Lung (tissue), 12 donors: ENCODE results near the gene FLNB. TPM values are rescaled to one million over a fixed set of nuclear protein-coding genes. Genes with fewer than 3 reads are reported as not detected.

Source experiments
- ATAC-seq: fragments of 200-7000 bp; cut with Tn5 transposase; one replicate; pipeline ENCODE4 v1.9.1; 2020; ENCODE audit warnings: moderate number of reproducible peaks; ENCODE audit not compliant: insufficient read depth, low FRiP score
- DNase-seq, 3 donors: peaks; one replicate each; pipeline ENCODE4 v3.0.0-alpha.2; 2013 to 2017
- H3K27ac ChIP-seq, 2 donors: one replicate each; pipeline ENCODE4 v1.5.1; 2013; ENCODE audit warnings: mild to moderate bottlenecking in 2 of 2, moderate library complexity in 2 of 2, control low read depth in 1 of 2, inconsistent platforms in 1 of 2, low read depth in 1 of 2, low read length in 1 of 2
- H3K27me3 ChIP-seq, 3 donors: one replicate each; pipeline ENCODE4 v1.5.1; 2013; ENCODE audit warnings: low read length in 2 of 3; ENCODE audit not compliant: control insufficient read depth in 3 of 3, insufficient read depth in 3 of 3
- H3K36me3 ChIP-seq, 4 donors: one replicate each; pipeline ENCODE4 v1.5.1; 2013; ENCODE audit warnings: low read length in 4 of 4, mild to moderate bottlenecking in 1 of 4, moderate library complexity in 1 of 4; ENCODE audit not compliant: control insufficient read depth in 4 of 4, insufficient read depth in 4 of 4
- H3K4me1 ChIP-seq, 5 donors: one replicate each; pipeline ENCODE4 v1.5.1; 2013; ENCODE audit warnings: low read length in 5 of 5, mild to moderate bottlenecking in 2 of 5, moderate library complexity in 1 of 5; ENCODE audit not compliant: control insufficient read depth in 5 of 5, insufficient read depth in 5 of 5
- H3K4me3 ChIP-seq: one replicate; pipeline ENCODE4 v1.5.1; 2013; ENCODE audit warnings: mild to moderate bottlenecking, control low read depth, moderate library complexity
- H3K9ac ChIP-seq, 2 donors: one replicate each; pipeline ENCODE4 v1.5.1; 2013; ENCODE audit warnings: low read length in 2 of 2, control low read depth in 1 of 2; ENCODE audit not compliant: insufficient read depth in 1 of 2
- H3K9me3 ChIP-seq, 4 donors: one replicate each; pipeline ENCODE4 v1.5.1; 2013; ENCODE audit warnings: low read length in 3 of 4, mild to moderate bottlenecking in 1 of 4, moderate library complexity in 1 of 4; ENCODE audit not compliant: control insufficient read depth in 4 of 4, insufficient read depth in 3 of 4
- WGBS, 2 donors: extraction: QIAGEN DNeasy Blood & Tissue Kit; methylation state at CpG; one replicate each; pipeline ENCODE4 v1.1.7; 2013; 5-methylcytosine and 5-hydroxymethylcytosine counted together
- polyA plus RNA-seq, 2 donors: library from polyadenylated mRNA; stranded (reverse); fragments of 200-250 nt; gene quantifications; one replicate each; pipeline ENCODE4 v1.2.1, GENCODE V29; 2013
- total RNA-seq, 2 donors: library from RNA; depleted of rRNA in 1 of 2; stranded (reverse); fragments of >200 nt in 1 of 2; gene quantifications; one replicate each; pipeline ENCODE4 v1.2.1, GENCODE V29; 2014 to 2021
- TF ChIP-seq, protein P1 (sequence below): IDR thresholded peaks from 2 replicates; pipeline ENCODE4 v1.5.1; 2012; ENCODE audit warnings: mild to moderate bottlenecking; ENCODE audit errors: control extremely low read depth, extremely low read depth
- donor health status: control.
- donor health status: control.
- donor health status: Bipolar disorder and iron deficiency.
- donor health status: healthy.
- donor health status: DM: yes; HTN: yes; CAD: no.

FLNB gene
- total and polyA plus RNA-seq, 4 donors: 32.4 to 122 (median 93.7) TPM

DNA sequence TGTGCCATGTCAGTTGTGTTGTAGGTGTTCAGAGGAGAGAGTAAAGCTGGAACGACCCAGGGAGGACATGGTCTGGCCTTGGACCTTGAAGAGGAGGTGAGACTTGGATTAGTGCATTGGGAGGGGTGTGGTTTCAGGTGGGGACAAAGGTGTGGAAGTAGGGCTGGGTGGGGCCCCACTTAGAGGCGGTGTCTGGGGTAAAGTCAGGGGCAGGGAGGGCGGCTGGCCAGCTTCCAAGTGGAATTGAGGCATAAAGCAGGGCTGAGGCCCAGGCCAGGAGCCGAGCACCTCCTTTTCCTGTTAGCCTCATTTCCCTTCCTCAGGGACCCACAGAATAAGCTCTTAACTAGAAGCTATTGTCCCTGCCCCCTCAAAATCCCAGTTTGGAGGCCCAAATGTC, 36.2 kb upstream of the FLNB start:
- no peaks in the 10 kb centered on the region for H3K36me3 ChIP-seq
- DNase-seq (no peak), ATAC-seq (no peak)
- H3K9ac ChIP-seq: no peak overlapping the region
- 50 to 57% methylated on average over 4 of the region's 4 CpGs for WGBS, 2 donors
- H3K27me3 ChIP-seq: no peaks in the 10 kb centered on the region
- peak overlapping the region in 1 of 2 donors; percentile 37 for H3K27ac ChIP-seq
- H3K4me1 ChIP-seq: peaks cover 0 to 3% (median 0%) of the 10 kb centered on the region in 5 donors
- H3K9me3 ChIP-seq: no peaks in the 10 kb centered on the region
- TF ChIP-seq, protein P1, sequence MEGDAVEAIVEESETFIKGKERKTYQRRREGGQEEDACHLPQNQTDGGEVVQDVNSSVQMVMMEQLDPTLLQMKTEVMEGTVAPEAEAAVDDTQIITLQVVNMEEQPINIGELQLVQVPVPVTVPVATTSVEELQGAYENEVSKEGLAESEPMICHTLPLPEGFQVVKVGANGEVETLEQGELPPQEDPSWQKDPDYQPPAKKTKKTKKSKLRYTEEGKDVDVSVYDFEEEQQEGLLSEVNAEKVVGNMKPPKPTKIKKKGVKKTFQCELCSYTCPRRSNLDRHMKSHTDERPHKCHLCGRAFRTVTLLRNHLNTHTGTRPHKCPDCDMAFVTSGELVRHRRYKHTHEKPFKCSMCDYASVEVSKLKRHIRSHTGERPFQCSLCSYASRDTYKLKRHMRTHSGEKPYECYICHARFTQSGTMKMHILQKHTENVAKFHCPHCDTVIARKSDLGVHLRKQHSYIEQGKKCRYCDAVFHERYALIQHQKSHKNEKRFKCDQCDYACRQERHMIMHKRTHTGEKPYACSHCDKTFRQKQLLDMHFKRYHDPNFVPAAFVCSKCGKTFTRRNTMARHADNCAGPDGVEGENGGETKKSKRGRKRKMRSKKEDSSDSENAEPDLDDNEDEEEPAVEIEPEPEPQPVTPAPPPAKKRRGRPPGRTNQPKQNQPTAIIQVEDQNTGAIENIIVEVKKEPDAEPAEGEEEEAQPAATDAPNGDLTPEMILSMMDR: no peak
- H3K4me3 ChIP-seq: no peak overlapping the region

DNA sequence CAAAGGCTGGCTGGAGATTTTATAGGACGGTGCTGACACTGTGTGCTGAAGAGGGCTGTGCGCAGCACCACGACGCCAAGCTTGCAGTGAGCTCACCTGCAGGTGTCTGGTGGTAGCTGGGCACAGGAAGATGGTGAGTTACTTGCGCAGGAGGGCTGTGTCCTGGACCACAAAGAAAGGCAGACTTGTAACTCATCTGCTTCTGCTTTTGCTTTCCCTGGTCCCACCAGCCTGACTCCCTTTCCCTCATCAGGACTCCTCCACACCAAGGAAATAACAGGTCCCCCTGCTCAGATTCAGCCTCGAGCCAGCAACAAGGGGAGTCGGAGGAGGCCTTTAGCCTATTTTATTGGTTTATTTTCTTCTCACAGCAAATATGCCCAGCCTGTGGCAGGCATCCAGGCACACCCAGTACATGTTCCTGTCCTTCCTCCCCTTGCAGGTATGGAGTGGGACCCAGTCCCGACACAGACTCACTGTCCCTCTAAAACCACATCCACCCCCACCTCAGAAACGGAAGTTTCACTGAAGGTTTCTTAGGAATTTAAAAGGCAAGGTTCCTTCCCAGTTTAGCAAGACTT, 35.6 kb upstream of the FLNB start:
- TF ChIP-seq, protein P1: no peak
- whole genome bisulfite sequencing, 2 donors: 49 to 67% methylated on average over 9 of the region's 9 CpGs
- H3K9ac ChIP-seq: no peak overlapping the region
- H3K27ac ChIP-seq: peak overlapping the region in 1 of 2 donors; percentile 37
- no peaks in the 10 kb centered on the region for H3K36me3 ChIP-seq
- ATAC-seq: no peak
- H3K4me3 ChIP-seq: no peak overlapping the region
- H3K27me3 ChIP-seq: no peaks in the 10 kb centered on the region
- H3K4me1 ChIP-seq: peaks cover 0 to 3% (median 0%) of the 10 kb centered on the region in 5 donors
- no peaks in the 10 kb centered on the region for H3K9me3 ChIP-seq
- no peak for DNase-seq

DNA sequence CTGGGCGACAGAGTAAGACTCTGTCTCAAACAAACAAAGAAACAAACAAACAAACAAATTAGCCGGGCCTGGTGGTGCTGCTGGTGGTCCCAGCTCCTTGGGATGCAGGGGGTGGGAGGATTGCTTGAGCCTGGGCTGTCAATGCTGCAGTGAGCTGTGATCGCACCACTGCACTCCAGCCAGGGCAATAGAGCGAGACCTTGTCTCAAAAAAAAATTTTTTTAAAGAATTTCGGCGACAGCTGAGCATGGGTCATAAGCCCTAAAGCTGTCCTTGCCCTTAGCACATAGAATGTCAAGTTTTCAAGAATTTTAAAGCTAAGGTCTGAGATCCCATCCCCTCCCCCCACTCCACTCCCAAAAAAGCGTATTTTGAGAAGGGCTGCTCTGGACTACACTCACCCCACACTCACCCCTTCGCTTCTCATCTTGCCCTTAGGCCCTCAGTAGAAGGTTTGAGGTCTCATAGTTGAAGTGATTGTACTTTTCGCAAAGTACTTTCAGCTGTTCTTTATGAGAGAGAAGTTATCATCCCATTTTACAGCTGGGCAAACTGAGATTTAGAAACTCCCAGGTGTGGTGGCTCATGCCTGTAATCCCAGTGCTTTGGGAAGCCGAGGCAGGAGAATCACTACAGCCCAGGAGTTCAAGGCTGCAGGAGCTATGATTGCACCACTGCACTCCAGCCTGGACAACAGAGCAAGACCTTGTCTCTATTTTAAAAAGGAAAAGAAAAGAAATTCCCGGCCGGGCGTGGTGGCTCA, 34.3 kb upstream of the FLNB start:
- Histone ChIP-seq H3K27ac (no peak overlapping the region), H3K9ac (no peak overlapping the region)

More for the DNA sequence above, 34.3 kb upstream of the FLNB start:
- no peaks in the 10 kb centered on the region for H3K36me3 ChIP-seq
- H3K4me1 ChIP-seq: peaks cover 0 to 3% (median 0%) of the 10 kb centered on the region in 5 donors
- no peak overlapping the region for H3K4me3 ChIP-seq
- no peaks in the 10 kb centered on the region for H3K27me3 ChIP-seq
- DNase-seq (no peak), ATAC-seq (no peak)
- H3K9me3 ChIP-seq: no peaks in the 10 kb centered on the region
- TF ChIP-seq, protein P1: no peak
- WGBS, 2 donors: 93 to 98% methylated on average over 13 of the region's 13 CpGs
